GM12878 (cell line): ENCODE measurements around the gene KICS2. TPM values are rescaled to one million over a fixed set of nuclear protein-coding genes. Genes with fewer than 3 reads are reported as not detected.

Experiments used
- ATAC-seq: fragments of 200-7000 bp; cut with Tn5 transposase; 3 replicates; pipeline ENCODE4 v1.9.1; 2020; ENCODE audit warnings: mild to moderate bottlenecking, moderate library complexity
- BruUV-seq: library from RNA; stranded (reverse); fragments of 400-500 nt; replicated peaks from 2 replicates; lab custom pipeline; 2021; lab: Mats Ljungman, UMichigan
- CTCF ChIA-PET: fragments of 300-600 bp; sonication (Branson Sonifier 250); formaldehyde crosslinking; extraction: SDS; loops from one replicate; lab custom pipeline; 2021; ENCODE audit warnings: inconsistent platforms; lab: Yijun Ruan, JAX
- POLR2A ChIA-PET: fragments of 350-600 bp; formaldehyde crosslinking; extraction: SDS; loops from one replicate; lab custom pipeline; 2021; ENCODE audit warnings: inconsistent platforms; lab: Charles Lee
- RAD21 ChIA-PET: fragments of 300-600 bp; sonication (Branson Sonifier 250); formaldehyde crosslinking; loops from one replicate; lab custom pipeline; 2023; ENCODE audit warnings: antibody characterized with exemption; ENCODE audit not compliant: unreplicated experiment; lab: Charles Lee
- SMC1A ChIA-PET: fragments of 300-600 bp; sonication (Branson Sonifier 250); formaldehyde crosslinking; loops from one replicate; lab custom pipeline; 2023; ENCODE audit not compliant: unreplicated experiment, uncharacterized antibody; lab: Charles Lee
- DNase-seq: peaks from one replicate; pipeline ENCODE4 v3.0.0-alpha.2; 2011; ENCODE audit warnings: low read depth, low spot score
- FAIRE-seq: peaks from 3 replicates; lab custom pipeline; 2011; peaks lifted over from hg19 to GRCh38; lab: Jason Lieb, UNC
- H2AFZ ChIP-seq: 2 replicates; pipeline ENCODE4 v1.6.0; 2011; ENCODE audit warnings: low read depth, low read length, control low read depth; ENCODE audit not compliant: control insufficient read depth
- H3K27ac ChIP-seq: 2 replicates; pipeline ENCODE4 v1.5.1; 2011; ENCODE audit warnings: control low read depth; ENCODE audit not compliant: control insufficient read depth, insufficient read depth
- H3K27me3 ChIP-seq, 2 experiments: replicated peaks in 1 of 2; 2 replicates each; pipeline versions ENCODE4 v1.6.0 to v1.6.1; 2011; ENCODE audit warnings: low read length in 1 of 2; ENCODE audit not compliant: control insufficient read depth in 2 of 2, insufficient read depth in 2 of 2
- H3K36me3 ChIP-seq, 2 experiments: 2 replicates each; pipeline ENCODE4 v1.5.1; 2011; ENCODE audit warnings: low read length in 1 of 2; ENCODE audit not compliant: control insufficient read depth in 2 of 2, insufficient read depth in 2 of 2
- H3K4me1 ChIP-seq: 2 replicates; pipeline ENCODE4 v1.6.1; 2011; ENCODE audit warnings: mild to moderate bottlenecking, low read length, moderate library complexity, mixed read lengths; ENCODE audit not compliant: control insufficient read depth, insufficient read depth
- H3K4me2 ChIP-seq: 2 replicates; pipeline ENCODE4 v1.6.0; 2011; ENCODE audit warnings: control low read depth; ENCODE audit not compliant: control insufficient read depth, insufficient read depth
- H3K4me3 ChIP-seq: fragments of 200-600 bp; sonication (generic); 2 replicates; pipeline ENCODE4 v1.5.1; 2016
- H3K79me2 ChIP-seq: 2 replicates; pipeline ENCODE4 v1.6.0; 2011; ENCODE audit warnings: low read length; ENCODE audit not compliant: control insufficient read depth, insufficient read depth
- H3K9ac ChIP-seq: 2 replicates; pipeline ENCODE4 v1.8.0; 2011; ENCODE audit warnings: low read length, control low read depth, mixed read lengths; ENCODE audit not compliant: control insufficient read depth, insufficient read depth
- H3K9me3 ChIP-seq: replicated peaks from 3 replicates; pipeline ENCODE4 v1.5.1; 2011; ENCODE audit warnings: mild to moderate bottlenecking, low read length; ENCODE audit not compliant: control insufficient read depth, insufficient read depth
- H4K20me1 ChIP-seq: 2 replicates; pipeline ENCODE4 v1.6.0; 2011; ENCODE audit not compliant: control insufficient read depth, insufficient read depth
- ASH2L ChIP-seq: fragments of 300-600, 200-600 bp; sonication (generic); IDR thresholded peaks from 2 replicates; pipeline ENCODE4 v1.6.1; 2017; ENCODE audit warnings: low read depth, mild to moderate bottlenecking, borderline replicate concordance
- CBX5 ChIP-seq: sonication (generic); IDR thresholded peaks from 2 replicates; pipeline ENCODE4 v1.6.1; 2016; ENCODE audit warnings: low read depth, moderate library complexity, mild to moderate bottlenecking, inconsistent platforms
- ETV6 ChIP-seq, 2 experiments: fragments of 450-650 bp in 1 of 2; IDR thresholded peaks in 1 of 2; conservative IDR thresholded peaks in 1 of 2; 2 replicates each; pipeline ENCODE4 v1.6.1; 2014; ENCODE audit warnings: antibody characterized with exemption in 1 of 2, borderline replicate concordance in 1 of 2, low read depth in 1 of 2, mild to moderate bottlenecking in 1 of 2, moderate library complexity in 1 of 2
- EZH2 ChIP-seq: IDR thresholded peaks from 2 replicates; pipeline ENCODE4 v1.6.1; 2012; ENCODE audit warnings: low read depth, mild to moderate bottlenecking, control low read depth, inconsistent platforms, low read length, borderline replicate concordance; ENCODE audit not compliant: control insufficient read depth
- IKZF1 ChIP-seq: fragments of 450-650 bp; conservative IDR thresholded peaks from 2 replicates; pipeline ENCODE4 v1.6.1; 2017; ENCODE audit warnings: antibody characterized with exemption, mild to moderate bottlenecking
- IRF5 ChIP-seq: fragments of 450-650 bp; IDR thresholded peaks from 2 replicates; pipeline ENCODE4 v1.6.1; 2017; ENCODE audit warnings: borderline replicate concordance
- JUNB ChIP-seq: IDR thresholded peaks from 2 replicates; pipeline ENCODE4 v1.6.1; 2016; ENCODE audit warnings: antibody characterized with exemption, mild to moderate bottlenecking
- JUND ChIP-seq: IDR thresholded peaks from 2 replicates; pipeline ENCODE4 v1.6.1; 2012; ENCODE audit warnings: low read depth, mild to moderate bottlenecking, low read length, improper control_type of control experiment, moderate library complexity
- MTA2 ChIP-seq: fragments of 450-650 bp; IDR thresholded peaks from 2 replicates; pipeline ENCODE4 v1.6.1; 2016; ENCODE audit warnings: low read depth, mild to moderate bottlenecking, moderate library complexity
- NFIC ChIP-seq: IDR thresholded peaks from 2 replicates; pipeline ENCODE4 v1.6.1; 2012; ENCODE audit warnings: low read depth, mild to moderate bottlenecking, inconsistent platforms, low read length, moderate library complexity
- PKNOX1 ChIP-seq: fragments of 450-650 bp; IDR thresholded peaks from 2 replicates; pipeline ENCODE4 v1.6.1; 2016; ENCODE audit warnings: mild to moderate bottlenecking
- SMARCA5 ChIP-seq: fragments of 450-650 bp; IDR thresholded peaks from 2 replicates; pipeline ENCODE4 v1.6.1; 2017; ENCODE audit warnings: mild to moderate bottlenecking
- SPI1 ChIP-seq: IDR thresholded peaks from 2 replicates; pipeline ENCODE4 v1.6.1; 2011; ENCODE audit warnings: low read depth, mild to moderate bottlenecking, low read length, moderate library complexity, borderline replicate concordance; ENCODE audit not compliant: insufficient read depth
- TCF3 ChIP-seq: IDR thresholded peaks from 2 replicates; pipeline ENCODE4 v1.6.1; 2012; ENCODE audit warnings: low read depth, mild to moderate bottlenecking, low read length, borderline replicate concordance; ENCODE audit not compliant: insufficient read depth
- YBX1 ChIP-seq: fragments of 450-650 bp; IDR thresholded peaks from 2 replicates; pipeline ENCODE4 v1.6.1; 2016; ENCODE audit warnings: antibody characterized with exemption
- ZBED1 ChIP-seq: IDR thresholded peaks from 2 replicates; pipeline ENCODE4 v1.6.1; 2016; ENCODE audit warnings: borderline replicate concordance
- ZNF384 ChIP-seq: IDR thresholded peaks from 2 replicates; pipeline ENCODE4 v1.6.1; 2012; ENCODE audit warnings: low read depth, mild to moderate bottlenecking, low read length, improper control_type of control experiment, borderline replicate concordance
- ZNF622 ChIP-seq: fragments of 450-650 bp; IDR thresholded peaks from 2 replicates; pipeline ENCODE4 v1.6.1; 2017; ENCODE audit warnings: mild to moderate bottlenecking, inconsistent platforms
- WGBS: methylation state at CpG from one replicate; pipeline ENCODE4 v1.1.6; 2016; ENCODE audit warnings: low lambda C conversion rate; ENCODE audit not compliant: insufficient replicate concordance, insufficient coverage; ENCODE audit errors: missing lambda C conversion rate; 5-methylcytosine and 5-hydroxymethylcytosine counted together
- in situ Hi-C: fragments of 300-500 bp; cut with MboI; formaldehyde crosslinking; loops from 9 replicates; pipeline ENCODE4 v1.14.3; 2018; ENCODE audit warnings: mixed read lengths
- intact Hi-C: fragments of 100-400 bp; cut with micrococcal nuclease; formaldehyde crosslinking; loops from one replicate; pipeline ENCODE4 v1.14.2; 2022; ENCODE audit not compliant: unreplicated experiment
- polyA plus RNA-seq, 11 experiments: library from polyadenylated mRNA; depleted of rRNA in 4 of 11; unstranded in 6 of 11; stranded (reverse) in 5 of 11; fragments of >200 nt; fragmentation: Nextera tagmentation in 4 of 11; fragmentation: Illumina TruSeq in 1 of 11; extraction: Ambion mirVana in 4 of 11; extraction: Trizol in 1 of 11; gene quantifications; 1 replicate in 1 of 11; 2 replicates in 10 of 11; pipeline versions ENCODE4 v1.2.1 to v1.2.3, GENCODE V29; 2011 to 2016; ENCODE audit warnings: inconsistent platforms in 2 of 11, missing spikeins in 2 of 11, low read depth in 1 of 11
- total RNA-seq, 4 experiments: library from RNA; depleted of rRNA in 3 of 4; stranded (reverse); fragments of >200 nt in 3 of 4; fragmentation: Illumina TruSeq in 1 of 4; extraction: Trizol in 1 of 4; gene quantifications; 2 replicates each; pipeline versions ENCODE4 v1.2.1 to v1.2.3, GENCODE V29; 2013 to 2021

Gene KICS2
- total and polyA plus RNA-seq, 10 of the 15 experiments (the other 5 are each of a cell fraction or from before 2014, with no cell fraction given): 3.9 to 13.1 (median 9.5) TPM

- H3K79me2 ChIP-seq: no peaks in the 10 kb centered on the region
- no peaks in the 10 kb centered on the region for H3K27me3 ChIP-seq
- BruUV-seq: no TSS peak
- 66% methylated on average over 3 of the region's 3 CpGs for WGBS
- no peak overlapping the region for H3K4me3 ChIP-seq
- ChIA-PET CTCF (no interaction called here), POLR2A (no interaction called here)
- no peak overlapping the region for H3K4me2 ChIP-seq
- intact Hi-C loops: no loop called here
- H3K36me3 ChIP-seq: no peaks in the 10 kb centered on the region
- ATAC-seq: no peak
- in situ Hi-C loops: no loop called here
- no peak for DNase-seq
- FAIRE-seq: no peak
- no peak overlapping the region for H3K9ac ChIP-seq
- no peak overlapping the region for H3K27ac ChIP-seq
- H3K9me3 ChIP-seq: no peaks in the 10 kb centered on the region
- no peaks in the 10 kb centered on the region for H4K20me1 ChIP-seq
- TF ChIP-seq CBX5: no peak
- no peak for TF ChIP-seq PKNOX1
- no peak for TF ChIP-seq EZH2
- TF ChIP-seq, all 136 proteins: peak for 0
- no peaks in the 10 kb centered on the region for H3K4me1 ChIP-seq
- SMC1A ChIA-PET: no interaction called here
- RAD21 ChIA-PET: no interaction called here
- no peak overlapping the region for H2AFZ ChIP-seq
Observed at GRCh38 chr12:64187370-64187769, 34.7 kb downstream of the KICS2 start.

GRCh38 chr12:64186789-64187188, 35.3 kb downstream of the KICS2 start:
- no peak overlapping the region for H3K4me2 ChIP-seq
- BruUV-seq: no TSS peak
- FAIRE-seq: no peak
- ChIA-PET RAD21 (no interaction called here), CTCF (no interaction called here), POLR2A (no interaction called here), SMC1A (no interaction called here)
- no peaks in the 10 kb centered on the region for H3K36me3 ChIP-seq
- intact Hi-C loops: no loop called here
- H3K4me1 ChIP-seq: no peaks in the 10 kb centered on the region
- H3K9ac ChIP-seq: no peak overlapping the region
- DNase-seq: no peak
- ATAC-seq: peak; percentile 70; the same call in 2 of the 3 replicates
- WGBS: 30% methylated on average over 2 of the region's 2 CpGs
- H4K20me1 ChIP-seq: no peaks in the 10 kb centered on the region
- in situ Hi-C loops: no loop called here
- H2AFZ ChIP-seq: no peak overlapping the region
- no peak overlapping the region for H3K27ac ChIP-seq
- H3K27me3 ChIP-seq: no peaks in the 10 kb centered on the region
- H3K4me3 ChIP-seq: no peak overlapping the region
- H3K9me3 ChIP-seq: no peaks in the 10 kb centered on the region
- no peaks in the 10 kb centered on the region for H3K79me2 ChIP-seq
- TF ChIP-seq TCF3: no peak
- TF ChIP-seq ZBED1: no peak
- no peak for TF ChIP-seq IKZF1
- TF ChIP-seq ZNF384: no peak
- TF ChIP-seq ZNF622: no peak
- TF ChIP-seq ASH2L: no peak
- no peak for TF ChIP-seq SPI1
- TF ChIP-seq ETV6 (conservative IDR thresholded peaks at IDR 0.05 in 1 of 2, IDR thresholded peaks at IDR 0.05 in 1 of 2; ENCODE audit: borderline replicate concordance in 1 of 2, low read depth in 1 of 2): peak in 1 of 2 experiments; percentile 28; a peak in 1 of 4 replicates
- TF ChIP-seq SMARCA5: no peak
- no peak for TF ChIP-seq IRF5
- peak; percentile 90 for TF ChIP-seq JUNB
- TF ChIP-seq MTA2: no peak
- TF ChIP-seq JUND: no peak
- 0 out of 2 replicates have a peak, but pooled peaks have one; percentile 30 for TF ChIP-seq NFIC
- no peak for TF ChIP-seq YBX1
